Neural progenitor cell (in vitro differentiated cells): Measurements from ENCODE around the gene MOB1A.
"Not testable (repeated sequence)": the region's sequence is repeated elsewhere in the genome, so short reads cannot be mapped to it uniquely, and the experiment has no call there.

Experiments used
- EZH2 ChIP-seq: fragments of 200-600 bp; sonication (generic); IDR thresholded peaks from 2 replicates; pipeline ENCODE4 v1.6.1; 2017; ENCODE audit warnings: antibody characterized with exemption, mild to moderate bottlenecking, moderate library complexity
- EZH2phosphoT487 ChIP-seq: fragments of 200-600 bp; sonication (generic); IDR thresholded peaks from 2 replicates; pipeline ENCODE4 v1.6.1; 2017; ENCODE audit warnings: antibody characterized with exemption
- TF ChIP-seq, protein P1 (sequence below): fragments of 200-600 bp; sonication (generic); IDR thresholded peaks from 2 replicates; pipeline ENCODE4 v1.5.1; 2017; ENCODE audit warnings: antibody characterized with exemption, mild to moderate bottlenecking

GRCh38 chr2:74186706-74187105, 8.0 kb upstream of the MOB1A start:
- TF ChIP-seq, protein P1, sequence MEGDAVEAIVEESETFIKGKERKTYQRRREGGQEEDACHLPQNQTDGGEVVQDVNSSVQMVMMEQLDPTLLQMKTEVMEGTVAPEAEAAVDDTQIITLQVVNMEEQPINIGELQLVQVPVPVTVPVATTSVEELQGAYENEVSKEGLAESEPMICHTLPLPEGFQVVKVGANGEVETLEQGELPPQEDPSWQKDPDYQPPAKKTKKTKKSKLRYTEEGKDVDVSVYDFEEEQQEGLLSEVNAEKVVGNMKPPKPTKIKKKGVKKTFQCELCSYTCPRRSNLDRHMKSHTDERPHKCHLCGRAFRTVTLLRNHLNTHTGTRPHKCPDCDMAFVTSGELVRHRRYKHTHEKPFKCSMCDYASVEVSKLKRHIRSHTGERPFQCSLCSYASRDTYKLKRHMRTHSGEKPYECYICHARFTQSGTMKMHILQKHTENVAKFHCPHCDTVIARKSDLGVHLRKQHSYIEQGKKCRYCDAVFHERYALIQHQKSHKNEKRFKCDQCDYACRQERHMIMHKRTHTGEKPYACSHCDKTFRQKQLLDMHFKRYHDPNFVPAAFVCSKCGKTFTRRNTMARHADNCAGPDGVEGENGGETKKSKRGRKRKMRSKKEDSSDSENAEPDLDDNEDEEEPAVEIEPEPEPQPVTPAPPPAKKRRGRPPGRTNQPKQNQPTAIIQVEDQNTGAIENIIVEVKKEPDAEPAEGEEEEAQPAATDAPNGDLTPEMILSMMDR: not testable (repeated sequence)
- not testable (repeated sequence) for TF ChIP-seq EZH2phosphoT487, EZH2
